Sigmoid colon (tissue), 4 donors: ENCODE measurements around the gene B3GAT1.

ENCODE experiments used
- EP300 ChIP-seq, 4 donors: sonication (generic); formaldehyde crosslinking; IDR thresholded peaks; one replicate each; pipeline ENCODE4 v1.6.1; 2017; ENCODE audit warnings: antibody characterized with exemption in 4 of 4
- POLR2A ChIP-seq, 2 donors: fragments of 450-650 bp; IDR thresholded peaks; one replicate each; pipeline ENCODE4 v1.6.1; 2016; ENCODE audit warnings: antibody characterized with exemption in 2 of 2, mild to moderate bottlenecking in 2 of 2, moderate library complexity in 2 of 2
- POLR2AphosphoS5 ChIP-seq, 4 donors: sonication (generic); formaldehyde crosslinking; IDR thresholded peaks; one replicate each; pipeline ENCODE4 v1.6.1; 2017; ENCODE audit warnings: antibody characterized with exemption in 4 of 4
- TF ChIP-seq, protein P1 (sequence below), 4 experiments: fragments of 450-650 bp in 3 of 4; fragments of 200-600 bp in 1 of 4; IDR thresholded peaks; one replicate each; pipeline ENCODE4 v1.5.1; 2016 to 2019; ENCODE audit warnings: antibody characterized with exemption in 4 of 4, mild to moderate bottlenecking in 3 of 4, moderate library complexity in 2 of 4

DNA sequence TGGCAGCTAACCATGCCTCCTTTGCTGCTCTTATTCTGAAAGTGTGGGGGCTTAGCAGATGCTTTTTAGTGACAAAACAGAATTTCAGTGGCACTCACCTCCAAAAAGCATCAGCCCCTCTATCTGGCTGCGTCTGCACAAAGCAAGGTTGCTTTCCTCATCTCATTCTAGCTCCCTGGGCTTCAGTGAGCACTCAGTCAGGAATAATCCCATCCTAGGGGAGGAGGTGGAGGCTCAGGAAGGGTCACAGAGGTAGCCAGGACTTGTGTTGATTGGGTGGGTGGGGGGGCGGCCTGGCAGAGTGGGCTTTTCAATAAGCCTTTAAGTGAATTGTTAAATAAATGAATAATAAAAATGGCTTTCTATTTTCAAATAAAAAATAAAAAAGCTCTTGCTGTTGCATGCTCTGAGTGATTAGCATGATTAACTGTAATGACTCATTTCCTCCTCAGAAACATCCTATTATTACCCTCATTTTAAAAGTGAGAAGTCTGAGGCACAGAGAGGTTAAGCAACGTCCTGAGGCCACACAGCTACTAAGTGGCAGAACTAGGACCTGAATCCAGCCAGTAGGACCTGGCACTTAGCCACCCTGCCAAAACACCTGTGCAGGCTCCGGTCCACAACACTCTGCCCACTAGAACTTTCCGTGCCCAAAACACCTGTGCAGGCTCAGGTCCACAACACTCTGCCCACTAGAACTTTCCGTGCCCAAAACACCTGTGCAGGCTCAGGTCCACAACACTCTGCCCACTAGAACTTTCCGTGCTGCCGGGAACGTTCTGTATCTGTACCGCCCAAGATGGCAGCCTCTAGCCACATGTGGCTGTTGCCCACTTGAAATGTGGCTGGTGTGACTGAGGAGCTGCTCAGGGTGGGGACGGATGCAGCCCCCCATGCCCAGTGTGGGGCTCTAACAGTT is 5.5 kb downstream of the B3GAT1 start:
- TF ChIP-seq, protein P1, sequence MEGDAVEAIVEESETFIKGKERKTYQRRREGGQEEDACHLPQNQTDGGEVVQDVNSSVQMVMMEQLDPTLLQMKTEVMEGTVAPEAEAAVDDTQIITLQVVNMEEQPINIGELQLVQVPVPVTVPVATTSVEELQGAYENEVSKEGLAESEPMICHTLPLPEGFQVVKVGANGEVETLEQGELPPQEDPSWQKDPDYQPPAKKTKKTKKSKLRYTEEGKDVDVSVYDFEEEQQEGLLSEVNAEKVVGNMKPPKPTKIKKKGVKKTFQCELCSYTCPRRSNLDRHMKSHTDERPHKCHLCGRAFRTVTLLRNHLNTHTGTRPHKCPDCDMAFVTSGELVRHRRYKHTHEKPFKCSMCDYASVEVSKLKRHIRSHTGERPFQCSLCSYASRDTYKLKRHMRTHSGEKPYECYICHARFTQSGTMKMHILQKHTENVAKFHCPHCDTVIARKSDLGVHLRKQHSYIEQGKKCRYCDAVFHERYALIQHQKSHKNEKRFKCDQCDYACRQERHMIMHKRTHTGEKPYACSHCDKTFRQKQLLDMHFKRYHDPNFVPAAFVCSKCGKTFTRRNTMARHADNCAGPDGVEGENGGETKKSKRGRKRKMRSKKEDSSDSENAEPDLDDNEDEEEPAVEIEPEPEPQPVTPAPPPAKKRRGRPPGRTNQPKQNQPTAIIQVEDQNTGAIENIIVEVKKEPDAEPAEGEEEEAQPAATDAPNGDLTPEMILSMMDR (IDR thresholded peaks at IDR 0.05) = no peak
- TF ChIP-seq POLR2AphosphoS5 (IDR thresholded peaks at IDR 0.05) (no peak), EP300 (IDR thresholded peaks at IDR 0.05) (no peak), POLR2A (IDR thresholded peaks at IDR 0.05) (no peak)
